HCT116 (cell line): ENCODE data around the gene KRT14. TPM values are rescaled to one million over a fixed set of nuclear protein-coding genes. Genes with fewer than 3 reads are reported as not detected.

Experiments used
- ATAC-seq: fragments of 200-7000 bp; cut with Tn5 transposase; 2 replicates; pipeline ENCODE4 v1.9.1; 2020; ENCODE audit warnings: mild to moderate bottlenecking, moderate library complexity
- BruUV-seq: library from RNA; stranded (reverse); fragments of 400-500 nt; replicated peaks from 2 replicates; lab custom pipeline; 2021; lab: Mats Ljungman, UMichigan
- CTCF ChIA-PET: fragments of 300-600 bp; sonication (Branson Sonifier 250); formaldehyde crosslinking; loops from one replicate; lab custom pipeline; 2021; ENCODE audit warnings: antibody characterized with exemption; lab: Charles Lee
- POLR2A ChIA-PET: fragments of 300-600, 350-600 bp; sonication (Branson Sonifier 250); formaldehyde crosslinking; loops from one replicate; lab custom pipeline; 2021; ENCODE audit warnings: antibody characterized with exemption; lab: Charles Lee
- RAD21 ChIA-PET, 2 experiments: fragments of 300-600 bp; sonication (Branson Sonifier 250); formaldehyde crosslinking; loops; one replicate each; lab custom pipeline; 2023; ENCODE audit warnings: low total read pairs in 2 of 2; ENCODE audit not compliant: uncharacterized antibody in 2 of 2, unreplicated experiment in 2 of 2, low non-redundant PET in 1 of 2; lab: Charles Lee
- DNase-seq: peaks from one replicate; pipeline ENCODE4 v3.0.0-alpha.2; 2010; ENCODE audit warnings: low read depth, low spot score
- H2AFZ ChIP-seq: fragments of 200-600 bp; shearing (Covaris generic), sonication (generic); 2 replicates; pipeline ENCODE4 v1.6.1; 2017; ENCODE audit warnings: low read depth, mixed run types, mixed read lengths, antibody characterized with exemption, low read length; ENCODE audit not compliant: poor library complexity, severe bottlenecking
- H3K27ac ChIP-seq: 2 replicates; pipeline ENCODE4 v1.5.1; 2012; ENCODE audit warnings: low read depth, low read length
- H3K27me3 ChIP-seq: fragments of 200-600 bp; sonication (generic); 2 replicates; pipeline ENCODE4 v1.6.1; 2016; ENCODE audit warnings: mixed run types, low read length, mixed read lengths; ENCODE audit not compliant: insufficient read depth
- H3K36me3 ChIP-seq, 2 experiments: fragments of 200-500 bp in 1 of 2; fragments of 200-600 bp in 1 of 2; sonication (Bioruptor generic) in 1 of 2; sonication (generic) in 1 of 2; 2 replicates each; pipeline versions ENCODE4 v1.5.1 to v1.6.1; 2014 to 2016; ENCODE audit warnings: low read length in 2 of 2, inconsistent platforms in 1 of 2, mixed read lengths in 1 of 2, mixed run types in 1 of 2; ENCODE audit not compliant: insufficient read depth in 2 of 2, control insufficient read depth in 1 of 2
- H3K4me1 ChIP-seq, 2 experiments: fragments of 200-600 bp in 1 of 2; sonication (generic) in 1 of 2; 2 replicates each; pipeline versions ENCODE4 v1.5.1 to v1.6.1; 2012 to 2017; ENCODE audit warnings: low read length in 2 of 2, inconsistent platforms in 1 of 2, mild to moderate bottlenecking in 1 of 2, mixed read lengths in 1 of 2, mixed run types in 1 of 2, moderate library complexity in 1 of 2; ENCODE audit not compliant: insufficient read depth in 2 of 2, control insufficient read depth in 1 of 2
- H3K4me2 ChIP-seq: fragments of 200-600 bp; sonication (generic); 2 replicates; pipeline ENCODE4 v1.6.1; 2017; ENCODE audit warnings: mixed run types, low read length, mixed read lengths
- H3K4me3 ChIP-seq, 2 experiments: fragments of 200-600 bp in 1 of 2; sonication (generic) in 1 of 2; replicated peaks in 1 of 2; 2 replicates each; pipeline ENCODE4 v1.5.1; 2011 to 2016; ENCODE audit warnings: low read length in 2 of 2, control low read depth in 1 of 2, low read depth in 1 of 2, mild to moderate bottlenecking in 1 of 2, mixed read lengths in 1 of 2, mixed run types in 1 of 2
- H3K79me2 ChIP-seq: fragments of 200-600 bp; sonication (generic); 2 replicates; pipeline ENCODE4 v1.6.1; 2017; ENCODE audit warnings: mild to moderate bottlenecking, mixed run types, low read length, moderate library complexity, mixed read lengths; ENCODE audit not compliant: insufficient read depth
- H3K9ac ChIP-seq: fragments of 200-600 bp; sonication (generic); 2 replicates; pipeline ENCODE4 v1.6.1; 2016; ENCODE audit warnings: low read length, mixed read lengths
- H3K9me2 ChIP-seq: fragments of 200-600 bp; sonication (generic), shearing (Covaris generic); 2 replicates; pipeline ENCODE4 v1.6.1; 2017; ENCODE audit warnings: mixed run types, mild to moderate bottlenecking, moderate library complexity; ENCODE audit not compliant: insufficient read depth
- H3K9me3 ChIP-seq, 2 experiments: fragments of 200-500 bp in 1 of 2; fragments of 200-600 bp in 1 of 2; sonication (Bioruptor generic) in 1 of 2; sonication (generic) in 1 of 2; 2 replicates each; pipeline ENCODE4 v1.6.1; 2014 to 2017; ENCODE audit warnings: low read length in 2 of 2, mixed read lengths in 2 of 2, inconsistent platforms in 1 of 2, low read depth in 1 of 2, mild to moderate bottlenecking in 1 of 2, mixed run types in 1 of 2, moderate library complexity in 1 of 2; ENCODE audit not compliant: control insufficient read depth in 1 of 2, insufficient read depth in 1 of 2
- H4K20me1 ChIP-seq: fragments of 200-600 bp; sonication (generic), shearing (Covaris generic); 2 replicates; pipeline ENCODE4 v1.6.1; 2017; ENCODE audit warnings: mixed run types, mild to moderate bottlenecking, moderate library complexity; ENCODE audit not compliant: insufficient read depth
- ATF3 ChIP-seq: IDR thresholded peaks from 2 replicates; pipeline ENCODE4 v1.6.1; 2012
- CBX3 ChIP-seq: IDR thresholded peaks from 2 replicates; pipeline ENCODE4 v1.6.1; 2012; ENCODE audit warnings: low read depth
- CEBPB ChIP-seq: IDR thresholded peaks from 2 replicates; pipeline ENCODE4 v1.6.1; 2012; ENCODE audit warnings: low read depth
- EGR1 ChIP-seq: IDR thresholded peaks from 2 replicates; pipeline ENCODE4 v1.6.1; 2012; ENCODE audit warnings: low read depth
- ELF1 ChIP-seq: IDR thresholded peaks from 2 replicates; pipeline ENCODE4 v1.6.1; 2012; ENCODE audit warnings: low read depth, borderline replicate concordance
- EZH2 ChIP-seq: fragments of 200-600 bp; sonication (generic); IDR thresholded peaks from 2 replicates; pipeline ENCODE4 v1.6.1; 2017; ENCODE audit warnings: antibody characterized with exemption, mixed run types
- EZH2phosphoT487 ChIP-seq: fragments of 200-600 bp; IDR thresholded peaks from 2 replicates; pipeline ENCODE4 v1.6.1; 2018; ENCODE audit warnings: antibody characterized with exemption, borderline replicate concordance
- JUND ChIP-seq: IDR thresholded peaks from 2 replicates; pipeline ENCODE4 v1.6.1; 2012
- MAX ChIP-seq: IDR thresholded peaks from 2 replicates; pipeline ENCODE4 v1.6.1; 2012
- POLR2A ChIP-seq: IDR thresholded peaks from 2 replicates; pipeline ENCODE4 v1.7.0; 2011; ENCODE audit warnings: borderline replicate concordance; ENCODE audit not compliant: insufficient read depth, insufficient read length; ENCODE audit errors: extremely low read depth
- POLR2AphosphoS5 ChIP-seq: IDR thresholded peaks from 2 replicates; pipeline ENCODE4 v1.6.1; 2011; ENCODE audit warnings: mild to moderate bottlenecking, low read depth, low read length, moderate library complexity
- RAD21 ChIP-seq: IDR thresholded peaks from 2 replicates; pipeline ENCODE4 v1.6.1; 2012; ENCODE audit warnings: low read depth, mild to moderate bottlenecking
- SIN3A ChIP-seq: IDR thresholded peaks from 2 replicates; pipeline ENCODE4 v1.6.1; 2012; ENCODE audit warnings: low read depth
- SP1 ChIP-seq: IDR thresholded peaks from 2 replicates; pipeline ENCODE4 v1.6.1; 2012; ENCODE audit warnings: low read depth
- SRF ChIP-seq: IDR thresholded peaks from 2 replicates; pipeline ENCODE4 v1.6.1; 2012; ENCODE audit warnings: low read depth
- TCF7L2 ChIP-seq: IDR thresholded peaks from 2 replicates; pipeline ENCODE4 v1.7.0; 2011; ENCODE audit warnings: borderline replicate concordance, inconsistent platforms; ENCODE audit not compliant: insufficient read depth, insufficient read length; ENCODE audit errors: extremely low read depth
- YY1 ChIP-seq: IDR thresholded peaks from 2 replicates; pipeline ENCODE4 v1.6.1; 2011; ENCODE audit warnings: low read length, low read depth, moderate library complexity, mild to moderate bottlenecking; ENCODE audit not compliant: insufficient replicate concordance; ENCODE audit errors: extremely low read depth
- ZBTB33 ChIP-seq: IDR thresholded peaks from 2 replicates; pipeline ENCODE4 v1.6.1; 2011; ENCODE audit warnings: mild to moderate bottlenecking, low read length, moderate library complexity; ENCODE audit not compliant: insufficient replicate concordance; ENCODE audit errors: extremely low read depth
- ZFX ChIP-seq: fragments of 450-650 bp; IDR thresholded peaks from 2 replicates; pipeline ENCODE4 v1.6.1; 2017
- intact Hi-C: fragments of 100-400 bp; cut with micrococcal nuclease; formaldehyde crosslinking; loops from 2 replicates; pipeline ENCODE4 v1.10.0; 2022
- total RNA-seq: library from RNA; stranded (reverse); gene quantifications from one replicate; pipeline ENCODE4 v1.2.1, GENCODE V29; 2021; ENCODE audit not compliant: unreplicated experiment

Gene KRT14
- total RNA-seq, 1 experiment from 2014 or later, result not detected

GRCh38 chr17:41595585-41595984 is 8.9 kb upstream of the KRT14 start (continued):
- TF ChIP-seq ZBTB33 (no peak), EZH2phosphoT487 (no peak), YY1 (no peak), SIN3A (no peak), TCF7L2 (no peak), CEBPB (no peak), POLR2A (no peak), SRF (no peak), EZH2 (no peak), RAD21 (no peak), CBX3 (no peak)

GRCh38 chr17:41594363-41594915 is 7.7 kb upstream of the KRT14 start:
- no peaks in the 10 kb centered on the region for H3K27me3 ChIP-seq
- RAD21 ChIA-PET, result no interaction called here
- H3K36me3 ChIP-seq, result no peaks in the 10 kb centered on the region
- DNase-seq, result no peak
- intact Hi-C loops, result loop anchor here (5.0 kb wide), 1 partner anchor 53 kb away; no protein-coding TSS in a partner anchor
- H3K4me3 ChIP-seq, result no peak overlapping the region
- no peak overlapping the region for H3K4me2 ChIP-seq
- no peak for ATAC-seq
- H3K4me1 ChIP-seq, result peaks cover 0 to under 1% of the 10 kb centered on the region in 2 experiments; a peak in 1 of 4 replicates
- no peaks in the 10 kb centered on the region for H3K79me2 ChIP-seq
- no TSS peak for BruUV-seq
- H3K27ac ChIP-seq, result no peak overlapping the region
- CTCF ChIA-PET, result interaction anchor here (1.6 kb wide), 1 partner anchor 54 kb away, joined by 7 read pairs; no protein-coding TSS in a partner anchor
- no peaks in the 10 kb centered on the region for H4K20me1 ChIP-seq
- no peak overlapping the region for H3K9ac ChIP-seq
- H2AFZ ChIP-seq, result no peak overlapping the region
- H3K9me3 ChIP-seq, result no peaks in the 10 kb centered on the region
- H3K9me2 ChIP-seq, result no peaks in the 10 kb centered on the region
- POLR2A ChIA-PET, result no interaction called here
- TF ChIP-seq POLR2AphosphoS5, result no peak
- no peak for TF ChIP-seq ZBTB33
- no peak for TF ChIP-seq EGR1
- TF ChIP-seq ZFX, result no peak
- no peak for TF ChIP-seq CBX3
- TF ChIP-seq POLR2A, result no peak
- no peak for TF ChIP-seq TCF7L2
- TF ChIP-seq MAX, result no peak
- TF ChIP-seq SIN3A, result no peak
- TF ChIP-seq ATF3, result no peak
- TF ChIP-seq SP1, result no peak
- TF ChIP-seq JUND, result no peak
- no peak for TF ChIP-seq EZH2
- no peak for TF ChIP-seq ELF1
- TF ChIP-seq EZH2phosphoT487, result no peak
